NB4 (cell line): ENCODE results near the gene MRPL28.

ENCODE experiments used
- DNase-seq: peaks from one replicate; pipeline ENCODE4 v3.0.0; 2010; ENCODE audit warnings: low read depth
- H3K4me3 ChIP-seq: one replicate; pipeline ENCODE4 v1.5.1; 2011; ENCODE audit warnings: mild to moderate bottlenecking, low read depth, low read length, moderate library complexity
- MYC ChIP-seq: IDR thresholded peaks from 2 replicates; pipeline ENCODE4 v1.6.1; 2011; ENCODE audit warnings: low read depth, low read length
- POLR2A ChIP-seq: IDR thresholded peaks from 2 replicates; pipeline ENCODE4 v1.6.1; 2011; ENCODE audit warnings: mild to moderate bottlenecking; ENCODE audit not compliant: insufficient read length; ENCODE audit errors: extremely low read depth
- TF ChIP-seq, protein P1 (sequence below): IDR thresholded peaks from 2 replicates; pipeline ENCODE4 v1.6.1; 2011; ENCODE audit warnings: low read depth, low read length
- TF ChIP-seq, protein P2 (sequence below): IDR thresholded peaks from one replicate; pipeline ENCODE4 v1.5.1; 2012; ENCODE audit warnings: low read depth, low read length

Gene MRPL28

DNA sequence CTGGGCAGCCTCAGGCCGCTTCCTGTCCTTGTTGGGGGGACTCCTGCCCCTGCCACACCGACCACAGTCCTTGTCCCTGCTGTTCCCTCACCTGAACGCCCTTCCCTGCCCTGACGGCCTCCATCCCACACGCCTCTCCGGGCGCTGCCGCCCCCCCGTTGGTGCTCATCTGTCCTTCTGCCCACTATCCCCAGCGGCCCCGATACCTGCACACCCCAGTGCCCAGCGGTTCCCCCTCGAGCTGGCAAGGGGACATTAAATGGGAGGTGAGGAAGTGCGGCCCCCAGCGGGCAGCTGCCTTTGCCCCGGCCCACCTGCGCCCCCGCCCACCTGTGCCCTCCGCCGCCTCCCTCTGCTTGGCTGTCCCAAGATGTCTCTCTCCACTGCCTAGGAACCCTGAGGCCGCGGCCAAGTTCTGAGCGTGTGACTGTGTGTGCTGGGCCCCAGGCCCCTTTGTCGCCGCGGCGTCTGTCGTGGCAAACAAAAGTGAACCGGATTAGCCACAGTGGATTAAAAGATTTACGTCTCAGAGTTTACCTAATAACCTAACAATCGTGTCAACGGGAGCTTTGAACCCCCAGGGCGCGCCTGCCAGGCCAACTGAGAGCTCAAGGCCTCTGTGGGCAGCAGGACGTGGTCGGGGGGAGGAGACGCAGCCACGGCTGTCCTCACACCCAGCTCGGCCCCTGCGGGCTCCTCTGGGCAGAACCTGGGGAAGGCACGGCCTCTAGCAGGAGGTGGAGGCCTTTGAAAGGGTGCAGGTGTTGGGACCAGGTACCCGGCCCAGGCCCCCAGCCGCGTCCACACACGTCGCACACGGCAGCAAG, 10.3 kb downstream of the MRPL28 start:
- no peak for DNase-seq
- no peak overlapping the region for H3K4me3 ChIP-seq

GRCh38 chr16:359067-359763, 11.1 kb downstream of the MRPL28 start:
- DNase-seq = no peak
- H3K4me3 ChIP-seq = no peak overlapping the region
- no peak for TF ChIP-seq MYC
- TF ChIP-seq, protein P1, sequence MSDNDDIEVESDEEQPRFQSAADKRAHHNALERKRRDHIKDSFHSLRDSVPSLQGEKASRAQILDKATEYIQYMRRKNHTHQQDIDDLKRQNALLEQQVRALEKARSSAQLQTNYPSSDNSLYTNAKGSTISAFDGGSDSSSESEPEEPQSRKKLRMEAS = no peak
- TF ChIP-seq, protein P2, sequence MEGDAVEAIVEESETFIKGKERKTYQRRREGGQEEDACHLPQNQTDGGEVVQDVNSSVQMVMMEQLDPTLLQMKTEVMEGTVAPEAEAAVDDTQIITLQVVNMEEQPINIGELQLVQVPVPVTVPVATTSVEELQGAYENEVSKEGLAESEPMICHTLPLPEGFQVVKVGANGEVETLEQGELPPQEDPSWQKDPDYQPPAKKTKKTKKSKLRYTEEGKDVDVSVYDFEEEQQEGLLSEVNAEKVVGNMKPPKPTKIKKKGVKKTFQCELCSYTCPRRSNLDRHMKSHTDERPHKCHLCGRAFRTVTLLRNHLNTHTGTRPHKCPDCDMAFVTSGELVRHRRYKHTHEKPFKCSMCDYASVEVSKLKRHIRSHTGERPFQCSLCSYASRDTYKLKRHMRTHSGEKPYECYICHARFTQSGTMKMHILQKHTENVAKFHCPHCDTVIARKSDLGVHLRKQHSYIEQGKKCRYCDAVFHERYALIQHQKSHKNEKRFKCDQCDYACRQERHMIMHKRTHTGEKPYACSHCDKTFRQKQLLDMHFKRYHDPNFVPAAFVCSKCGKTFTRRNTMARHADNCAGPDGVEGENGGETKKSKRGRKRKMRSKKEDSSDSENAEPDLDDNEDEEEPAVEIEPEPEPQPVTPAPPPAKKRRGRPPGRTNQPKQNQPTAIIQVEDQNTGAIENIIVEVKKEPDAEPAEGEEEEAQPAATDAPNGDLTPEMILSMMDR = no peak
- no peak for TF ChIP-seq POLR2A

More for the DNA sequence above, 10.3 kb downstream of the MRPL28 start:
- TF ChIP-seq, protein P1 = no peak

GRCh38 chr16:356741-357140, 13.6 kb downstream of the MRPL28 start:
- H3K4me3 ChIP-seq = no peak overlapping the region
- DNase-seq = no peak
- TF ChIP-seq, protein P1 = no peak
- TF ChIP-seq POLR2A (no peak), MYC (no peak)
- TF ChIP-seq, protein P2 = no peak

DNA sequence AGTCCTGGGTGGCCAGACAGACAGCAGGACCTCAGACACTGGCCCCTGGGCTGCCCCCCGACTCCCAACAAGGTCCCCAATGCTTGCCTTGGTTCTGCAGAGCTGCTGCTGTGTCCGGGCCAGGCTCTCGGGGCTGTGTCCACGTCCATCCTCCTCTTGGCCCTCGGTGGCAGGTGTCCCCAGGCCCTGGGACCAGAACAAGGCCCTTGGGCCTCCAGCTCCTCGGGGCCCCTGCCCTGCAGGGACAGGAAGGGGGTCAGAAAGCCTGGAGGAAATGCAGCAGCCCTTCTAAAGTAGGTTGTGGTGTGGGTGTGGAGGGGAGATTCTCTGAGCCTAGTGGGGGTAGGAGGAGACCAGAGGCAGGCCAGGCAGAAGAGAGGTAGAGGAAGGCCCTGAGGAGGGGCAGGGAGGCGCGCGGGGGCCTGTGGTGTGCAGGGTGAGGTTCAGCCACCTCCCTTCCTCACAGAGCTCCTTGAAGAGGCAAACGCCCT, 15.3 kb downstream of the MRPL28 start:
- TF ChIP-seq, protein P2 = no peak
- no peak for TF ChIP-seq POLR2A
- TF ChIP-seq MYC = no peak
- TF ChIP-seq, protein P1 = no peak
- DNase-seq = no peak
- H3K4me3 ChIP-seq = no peak overlapping the region

GRCh38 chr16:354291-354881, 16.0 kb downstream of the MRPL28 start:
- no peak overlapping the region for H3K4me3 ChIP-seq
- TF ChIP-seq MYC (no peak), POLR2A (no peak)
- TF ChIP-seq, protein P2 = no peak
- TF ChIP-seq, protein P1 = no peak
- no peak for DNase-seq
